Endothelial cell of umbilical vein (primary cell): ENCODE results near the gene AMN. TPM values are rescaled to one million over a fixed set of nuclear protein-coding genes. Genes with fewer than 3 reads are reported as not detected.

Source experiments
- BruUV-seq: library from RNA; stranded (reverse); fragments of 400-500 nt; replicated peaks from 2 replicates; lab custom pipeline; 2021; lab: Mats Ljungman, UMichigan
- CTCF ChIA-PET: fragments of 300-600, 350-600 bp; sonication (Branson Sonifier 250); formaldehyde crosslinking; loops from one replicate; lab custom pipeline; 2021; ENCODE audit warnings: antibody characterized with exemption, inconsistent platforms; lab: Charles Lee
- POLR2A ChIA-PET: fragments of 300-600, 350-600 bp; sonication (Branson Sonifier 250); formaldehyde crosslinking; loops from one replicate; lab custom pipeline; 2021; ENCODE audit warnings: antibody characterized with exemption, inconsistent platforms; lab: Charles Lee
- DNase-seq: peaks from one replicate; pipeline ENCODE4 v3.0.0-alpha.2; 2011; ENCODE audit warnings: low read depth, low spot score
- FAIRE-seq: peaks from 2 replicates; lab custom pipeline; 2011; peaks lifted over from hg19 to GRCh38; lab: Jason Lieb, UNC
- H2AFZ ChIP-seq: 2 replicates; pipeline ENCODE4 v1.6.0; 2012; ENCODE audit warnings: low read depth, low read length, control low read depth, inconsistent platforms
- H3K27ac ChIP-seq: 2 replicates; pipeline ENCODE4 v1.5.1; 2011; ENCODE audit warnings: low read depth, mild to moderate bottlenecking, control low read depth, low read length, moderate library complexity; ENCODE audit not compliant: insufficient read depth
- H3K27me3 ChIP-seq, 2 experiments: 2 replicates each; pipeline versions ENCODE4 v1.6.0 to v1.6.1; 2011; ENCODE audit warnings: low read length in 2 of 2, mixed read lengths in 1 of 2; ENCODE audit not compliant: control insufficient read depth in 2 of 2, insufficient read depth in 2 of 2
- H3K36me3 ChIP-seq, 2 experiments: 2 replicates in 1 of 2; 3 replicates in 1 of 2; pipeline ENCODE4 v1.5.1; 2011; ENCODE audit warnings: low read length in 2 of 2, mild to moderate bottlenecking in 1 of 2, moderate library complexity in 1 of 2; ENCODE audit not compliant: control insufficient read depth in 2 of 2, insufficient read depth in 2 of 2; ENCODE audit errors: extremely low read depth in 1 of 2
- H3K4me1 ChIP-seq: 3 replicates; pipeline ENCODE4 v1.5.1; 2011; ENCODE audit warnings: mild to moderate bottlenecking, low read length; ENCODE audit not compliant: control insufficient read depth, insufficient read depth; ENCODE audit errors: extremely low read depth
- H3K4me2 ChIP-seq: 2 replicates; pipeline ENCODE4 v1.6.1; 2011; ENCODE audit warnings: low read length, control low read depth, mixed read lengths; ENCODE audit not compliant: insufficient read depth
- H3K4me3 ChIP-seq, 3 experiments: fragments of 200-600 bp in 1 of 3; sonication (generic), shearing (Covaris generic) in 1 of 3; replicated peaks in 1 of 3; 2 replicates each; pipeline ENCODE4 v1.5.1; 2011 to 2016; ENCODE audit warnings: control low read depth in 3 of 3, low read length in 3 of 3, mild to moderate bottlenecking in 2 of 3, inconsistent platforms in 1 of 3, low read depth in 1 of 3, moderate library complexity in 1 of 3; ENCODE audit not compliant: insufficient read depth in 1 of 3
- H3K79me2 ChIP-seq: 2 replicates; pipeline ENCODE4 v1.6.0; 2012; ENCODE audit warnings: low read length, inconsistent platforms; ENCODE audit not compliant: control insufficient read depth, insufficient read depth
- H3K9ac ChIP-seq: replicated peaks from 2 replicates; pipeline ENCODE3; 2011; ENCODE audit warnings: low read length, control low read depth; ENCODE audit not compliant: insufficient read depth; ENCODE audit errors: extremely low read depth
- H3K9me1 ChIP-seq: replicated peaks from 3 replicates; pipeline ENCODE4 v1.6.0; 2011; ENCODE audit warnings: mild to moderate bottlenecking, low read length; ENCODE audit not compliant: control insufficient read depth, insufficient read depth; ENCODE audit errors: extremely low read depth
- H3K9me3 ChIP-seq: replicated peaks from 2 replicates; pipeline ENCODE4 v1.5.1; 2012; ENCODE audit warnings: low read length, inconsistent platforms; ENCODE audit not compliant: control insufficient read depth, insufficient read depth
- H4K20me1 ChIP-seq: replicated peaks from 2 replicates; pipeline ENCODE3; 2011; ENCODE audit warnings: mild to moderate bottlenecking, low read length; ENCODE audit not compliant: control insufficient read depth, insufficient read depth; ENCODE audit errors: extremely low read depth
- EZH2 ChIP-seq: IDR thresholded peaks from 2 replicates; pipeline ENCODE4 v1.6.1; 2012; ENCODE audit warnings: borderline replicate concordance, low read depth, mild to moderate bottlenecking, moderate library complexity, low read length, inconsistent platforms; ENCODE audit not compliant: severe bottlenecking
- FOS ChIP-seq: IDR thresholded peaks from 2 replicates; pipeline ENCODE4 v1.6.1; 2011; ENCODE audit warnings: mild to moderate bottlenecking, low read length, moderate library complexity, borderline replicate concordance; ENCODE audit not compliant: insufficient read depth
- GATA2 ChIP-seq: IDR thresholded peaks from 2 replicates; pipeline ENCODE4 v1.7.0; 2011; ENCODE audit warnings: low read depth, mild to moderate bottlenecking, moderate library complexity, mixed read lengths, low read length; ENCODE audit not compliant: insufficient read length, insufficient read depth
- JUN ChIP-seq: IDR thresholded peaks from 2 replicates; pipeline ENCODE4 v1.6.1; 2011; ENCODE audit warnings: borderline replicate concordance, low read depth; ENCODE audit not compliant: insufficient read length, insufficient read depth
- MYC ChIP-seq: IDR thresholded peaks from one replicate; pipeline ENCODE4 v1.6.1; 2011; ENCODE audit warnings: mild to moderate bottlenecking, low read depth, low read length
- POLR2A ChIP-seq: IDR thresholded peaks from 2 replicates; pipeline ENCODE4 v1.6.1; 2012; ENCODE audit warnings: low read depth, mild to moderate bottlenecking, control low read depth, low read length
- POLR2AphosphoS5 ChIP-seq: IDR thresholded peaks from 2 replicates; pipeline ENCODE4 v1.6.1; 2012; ENCODE audit warnings: low read depth, mild to moderate bottlenecking, control low read depth, low read length, moderate library complexity; ENCODE audit not compliant: insufficient read depth
- dilution Hi-C: fragments of 300-500 bp; cut with MboI; formaldehyde crosslinking; loops from one replicate; pipeline ENCODE4 v1.15.0; 2019; ENCODE audit warnings: low sequenced_read_pairs; ENCODE audit not compliant: extremely low pct_ligation_motif_present
- intact Hi-C: fragments of 100-400 bp; cut with micrococcal nuclease; formaldehyde crosslinking; loops from one replicate; pipeline ENCODE4 v1.10.0; 2022
- polyA plus RNA-seq, 4 experiments: library from polyadenylated mRNA; depleted of rRNA in 3 of 4; stranded (reverse) in 3 of 4; unstranded in 1 of 4; fragments of >200 nt; gene quantifications; 2 replicates each; pipeline versions ENCODE4 v1.2.1 to v1.2.3, GENCODE V29; 2011 to 2012; ENCODE audit warnings: missing spikeins in 1 of 4
- total RNA-seq: library from RNA; stranded (reverse); gene quantifications from 2 replicates; pipeline ENCODE4 v1.2.3, GENCODE V29; 2021
- TF ChIP-seq, protein P1 (sequence below), 2 donors: IDR thresholded peaks; 1 replicate in 1 of 2; 2 replicates in 1 of 2; pipeline ENCODE4 v1.5.1; 2011; ENCODE audit warnings: low read length in 2 of 2, mild to moderate bottlenecking in 2 of 2, moderate library complexity in 2 of 2, control low read depth in 1 of 2, inconsistent platforms in 1 of 2, low read depth in 1 of 2; ENCODE audit not compliant: insufficient read depth in 1 of 2; ENCODE audit errors: extremely low read depth in 1 of 2
- TF ChIP-seq, protein P2 (sequence below): IDR thresholded peaks from 2 replicates; pipeline ENCODE4 v1.6.1; 2011; ENCODE audit not compliant: insufficient read depth, insufficient read length

AMN gene
- total and polyA plus RNA-seq, 2 donors (not counting 3 experiments of a cell fraction or from before 2014, with no cell fraction given), result 0.03 TPM; not detected in 1

- H3K4me3 ChIP-seq, result no peak overlapping the region
- CTCF ChIA-PET, result interaction anchor here (2.6 kb wide), 1 partner anchor 226 kb away, joined by 9 read pairs; no protein-coding TSS in a partner anchor
- no TSS peak for BruUV-seq
- H3K9ac ChIP-seq, result no peak overlapping the region
- no peaks in the 10 kb centered on the region for H3K9me3 ChIP-seq
- no peaks in the 10 kb centered on the region for H3K9me1 ChIP-seq
- H3K4me2 ChIP-seq, result no peak overlapping the region
- no peaks in the 10 kb centered on the region for H3K79me2 ChIP-seq
- dilution Hi-C loops (no loop called here), intact Hi-C loops (no loop called here)
- no peak overlapping the region for H2AFZ ChIP-seq
- no peak for TF ChIP-seq EZH2
- TF ChIP-seq, protein P1, sequence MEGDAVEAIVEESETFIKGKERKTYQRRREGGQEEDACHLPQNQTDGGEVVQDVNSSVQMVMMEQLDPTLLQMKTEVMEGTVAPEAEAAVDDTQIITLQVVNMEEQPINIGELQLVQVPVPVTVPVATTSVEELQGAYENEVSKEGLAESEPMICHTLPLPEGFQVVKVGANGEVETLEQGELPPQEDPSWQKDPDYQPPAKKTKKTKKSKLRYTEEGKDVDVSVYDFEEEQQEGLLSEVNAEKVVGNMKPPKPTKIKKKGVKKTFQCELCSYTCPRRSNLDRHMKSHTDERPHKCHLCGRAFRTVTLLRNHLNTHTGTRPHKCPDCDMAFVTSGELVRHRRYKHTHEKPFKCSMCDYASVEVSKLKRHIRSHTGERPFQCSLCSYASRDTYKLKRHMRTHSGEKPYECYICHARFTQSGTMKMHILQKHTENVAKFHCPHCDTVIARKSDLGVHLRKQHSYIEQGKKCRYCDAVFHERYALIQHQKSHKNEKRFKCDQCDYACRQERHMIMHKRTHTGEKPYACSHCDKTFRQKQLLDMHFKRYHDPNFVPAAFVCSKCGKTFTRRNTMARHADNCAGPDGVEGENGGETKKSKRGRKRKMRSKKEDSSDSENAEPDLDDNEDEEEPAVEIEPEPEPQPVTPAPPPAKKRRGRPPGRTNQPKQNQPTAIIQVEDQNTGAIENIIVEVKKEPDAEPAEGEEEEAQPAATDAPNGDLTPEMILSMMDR (IDR thresholded peaks at IDR 0.05; ENCODE audit: extremely low read depth in 1 of 2, insufficient read depth in 1 of 2, low read depth in 1 of 2, low read length in 2 of 2), result no peak
- no peak for TF ChIP-seq GATA2
- no peak for TF ChIP-seq JUN
- TF ChIP-seq, protein P2, sequence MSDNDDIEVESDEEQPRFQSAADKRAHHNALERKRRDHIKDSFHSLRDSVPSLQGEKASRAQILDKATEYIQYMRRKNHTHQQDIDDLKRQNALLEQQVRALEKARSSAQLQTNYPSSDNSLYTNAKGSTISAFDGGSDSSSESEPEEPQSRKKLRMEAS, result no peak
- no peak for TF ChIP-seq FOS
- no peak for TF ChIP-seq MYC
- no peak for TF ChIP-seq POLR2A
- no peak for TF ChIP-seq POLR2AphosphoS5
- peaks cover 4% of the 10 kb centered on the region for H3K4me1 ChIP-seq
- no peaks in the 10 kb centered on the region for H4K20me1 ChIP-seq
- H3K27me3 ChIP-seq, result peaks cover 30 to 35% of the 10 kb centered on the region in 2 experiments
- no peaks in the 10 kb centered on the region for H3K36me3 ChIP-seq
- no peak for DNase-seq
- H3K27ac ChIP-seq, result no peak overlapping the region
- POLR2A ChIA-PET, result no interaction called here
- no peak for FAIRE-seq
Observed at GRCh38 chr14:102920998-102921304, 1.5 kb upstream of the AMN start.
